Measurements from ENCODE around the gene RANBP9. TPM values are rescaled to one million over a fixed set of nuclear protein-coding genes. Genes with fewer than 3 reads are reported as not detected.

The RANBP9 gene
- polyA plus RNA-seq, 3 donors, result 1.8 to 26.1 (median 2.0) TPM

DNA sequence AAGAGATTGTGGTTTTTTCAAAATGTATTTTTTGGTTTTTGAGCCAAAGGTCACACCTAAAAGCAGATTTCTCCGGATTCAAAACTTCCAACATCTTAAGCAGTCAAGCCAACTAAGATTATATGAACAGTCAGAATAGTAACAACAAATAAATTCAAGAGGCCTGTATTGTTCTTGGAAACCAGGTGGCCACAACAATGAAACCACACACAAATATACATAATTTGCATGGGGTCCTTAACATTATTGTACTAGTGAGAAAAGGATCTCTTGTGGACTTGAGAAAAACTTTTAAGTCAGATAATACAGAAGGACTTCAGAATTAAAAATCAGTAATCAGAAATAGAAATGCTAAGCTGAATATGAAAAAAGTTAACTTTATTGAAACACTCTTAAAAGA, 55.9 kb downstream of the RANBP9 start:
- Mint-ChIP-seq H3K9me3 (peaks cover 0 to 3% (median 0%) of the 10 kb centered on the region in 7 donors), H3K27me3 (ENCODE audit: low read depth in 3 of 3) (peaks cover 0 to 2% (median 0%) of the 10 kb centered on the region in 3 donors), H3K4me1 (peaks cover 7% of the 10 kb centered on the region), H3K27ac (no peak overlapping the region), H3K4me3 (no peak overlapping the region), H3K36me3 (peaks cover 22 to 30% of the 10 kb centered on the region in 2 donors)
- TF ChIP-seq, protein P1, sequence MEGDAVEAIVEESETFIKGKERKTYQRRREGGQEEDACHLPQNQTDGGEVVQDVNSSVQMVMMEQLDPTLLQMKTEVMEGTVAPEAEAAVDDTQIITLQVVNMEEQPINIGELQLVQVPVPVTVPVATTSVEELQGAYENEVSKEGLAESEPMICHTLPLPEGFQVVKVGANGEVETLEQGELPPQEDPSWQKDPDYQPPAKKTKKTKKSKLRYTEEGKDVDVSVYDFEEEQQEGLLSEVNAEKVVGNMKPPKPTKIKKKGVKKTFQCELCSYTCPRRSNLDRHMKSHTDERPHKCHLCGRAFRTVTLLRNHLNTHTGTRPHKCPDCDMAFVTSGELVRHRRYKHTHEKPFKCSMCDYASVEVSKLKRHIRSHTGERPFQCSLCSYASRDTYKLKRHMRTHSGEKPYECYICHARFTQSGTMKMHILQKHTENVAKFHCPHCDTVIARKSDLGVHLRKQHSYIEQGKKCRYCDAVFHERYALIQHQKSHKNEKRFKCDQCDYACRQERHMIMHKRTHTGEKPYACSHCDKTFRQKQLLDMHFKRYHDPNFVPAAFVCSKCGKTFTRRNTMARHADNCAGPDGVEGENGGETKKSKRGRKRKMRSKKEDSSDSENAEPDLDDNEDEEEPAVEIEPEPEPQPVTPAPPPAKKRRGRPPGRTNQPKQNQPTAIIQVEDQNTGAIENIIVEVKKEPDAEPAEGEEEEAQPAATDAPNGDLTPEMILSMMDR (IDR thresholded peaks at IDR 0.05), result no peak
- Histone ChIP-seq H2AFZ (ENCODE audit: insufficient read depth, low read depth, low read length, poor library complexity, severe bottlenecking) (no peak overlapping the region), H3K4me3 (replicated peaks in 1 of 3; ENCODE audit: low read depth in 2 of 3, low read length in 3 of 3) (no peak overlapping the region), H3K9me3 (replicated peaks in 1 of 2; ENCODE audit: control insufficient read depth in 1 of 2, insufficient read depth in 1 of 2, low read length in 2 of 2) (no peaks in the 10 kb centered on the region), H3K4me1 (ENCODE audit: control insufficient read depth in 1 of 2, insufficient read depth in 2 of 2, low read length in 2 of 2) (no peaks in the 10 kb centered on the region), H3K9ac (ENCODE audit: insufficient read depth, low read length, poor library complexity, severe bottlenecking) (no peak overlapping the region), H3K27ac (ENCODE audit: low read depth in 1 of 2, low read length in 2 of 2) (no peak overlapping the region), H3K36me3 (replicated peaks in 1 of 2; ENCODE audit: control insufficient read depth in 1 of 2, insufficient read depth in 2 of 2, low read length in 2 of 2) (peaks cover 5 to 44% of the 10 kb centered on the region in 2 donors), H3K27me3 (ENCODE audit: control insufficient read depth in 2 of 2, insufficient read depth in 2 of 2, low read length in 2 of 2) (no peaks in the 10 kb centered on the region), H4K20me1 (ENCODE audit: insufficient read depth, low read length) (peaks cover 31% of the 10 kb centered on the region), H3K4me2 (replicated peaks; ENCODE audit: extremely low read depth, low read length, poor library complexity, severe bottlenecking) (no peak overlapping the region), H3K79me2 (ENCODE audit: insufficient read depth, low read length) (peaks cover 72% of the 10 kb centered on the region)
- DNase-seq, result no peak
- intact Hi-C loops (cut with micrococcal nuclease), result no loop called here
- WGBS (ENCODE audit: insufficient coverage), result no CpG with 5 or more reads among the region's 1 CpG

DNA sequence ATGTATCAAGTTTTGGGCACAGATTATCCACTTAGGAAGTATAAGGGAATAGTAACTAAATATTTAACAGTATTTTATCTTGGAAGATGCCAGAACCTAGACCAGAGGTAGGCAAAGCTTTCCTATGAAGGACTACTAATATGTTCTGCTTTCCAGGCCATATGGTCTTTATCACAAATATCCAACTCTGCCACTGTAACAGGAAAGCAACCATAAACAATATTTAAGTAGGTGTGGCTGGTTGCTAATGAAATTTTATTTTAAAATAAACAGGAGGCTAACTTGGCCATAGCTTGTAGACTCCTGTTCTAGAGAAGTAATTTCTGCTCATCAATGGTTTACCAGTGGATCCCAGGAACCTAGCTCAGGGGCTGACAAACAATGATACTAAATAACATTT, 57.1 kb downstream of the RANBP9 start:
- H3K9ac ChIP-seq (ENCODE audit: insufficient read depth, low read length, poor library complexity, severe bottlenecking), result no peak overlapping the region
- H3K27ac ChIP-seq (ENCODE audit: low read depth in 1 of 2, low read length in 2 of 2), result no peak overlapping the region
- H3K79me2 ChIP-seq (ENCODE audit: insufficient read depth, low read length), result peaks cover 60% of the 10 kb centered on the region
- Mint-ChIP-seq H3K27ac (no peak overlapping the region), H3K4me3 (no peak overlapping the region), H3K9me3 (peaks cover 0 to 3% (median 0%) of the 10 kb centered on the region in 7 donors), H3K36me3 (peaks cover 31 to 37% of the 10 kb centered on the region in 2 donors), H3K27me3 (ENCODE audit: low read depth in 3 of 3) (no peaks in the 10 kb centered on the region), H3K4me1 (no peaks in the 10 kb centered on the region)
- DNase-seq, result no peak
- H3K4me1 ChIP-seq (ENCODE audit: control insufficient read depth in 1 of 2, insufficient read depth in 2 of 2, low read length in 2 of 2), result no peaks in the 10 kb centered on the region
- H3K4me3 ChIP-seq (replicated peaks in 1 of 3; ENCODE audit: low read depth in 2 of 3, low read length in 3 of 3), result no peak overlapping the region
- H2AFZ ChIP-seq (ENCODE audit: insufficient read depth, low read depth, low read length, poor library complexity, severe bottlenecking), result no peak overlapping the region
- H3K9me3 ChIP-seq (replicated peaks in 1 of 2; ENCODE audit: control insufficient read depth in 1 of 2, insufficient read depth in 1 of 2, low read length in 2 of 2), result no peaks in the 10 kb centered on the region
- H3K36me3 ChIP-seq (replicated peaks in 1 of 2; ENCODE audit: control insufficient read depth in 1 of 2, insufficient read depth in 2 of 2, low read length in 2 of 2), result peaks cover 6 to 50% of the 10 kb centered on the region in 2 donors
- no peak overlapping the region for H3K4me2 ChIP-seq (replicated peaks; ENCODE audit: extremely low read depth, low read length, poor library complexity, severe bottlenecking)
- peaks cover 19% of the 10 kb centered on the region for H4K20me1 ChIP-seq (ENCODE audit: insufficient read depth, low read length)
- intact Hi-C loops (cut with micrococcal nuclease), result no loop called here
- H3K27me3 ChIP-seq (ENCODE audit: control insufficient read depth in 2 of 2, insufficient read depth in 2 of 2, low read length in 2 of 2), result no peaks in the 10 kb centered on the region
- TF ChIP-seq, protein P1 (IDR thresholded peaks at IDR 0.05), result no peak

Data from CD14-positive monocyte (primary cell).